Amygdala (tissue), 56 donors: ENCODE measurements around the gene PSMD14.

Experiments
- DNase-seq, 56 donors: peaks; one replicate each; lab custom pipeline; 2025; lab: John Stamatoyannopoulos, UW

Gene PSMD14

DNA sequence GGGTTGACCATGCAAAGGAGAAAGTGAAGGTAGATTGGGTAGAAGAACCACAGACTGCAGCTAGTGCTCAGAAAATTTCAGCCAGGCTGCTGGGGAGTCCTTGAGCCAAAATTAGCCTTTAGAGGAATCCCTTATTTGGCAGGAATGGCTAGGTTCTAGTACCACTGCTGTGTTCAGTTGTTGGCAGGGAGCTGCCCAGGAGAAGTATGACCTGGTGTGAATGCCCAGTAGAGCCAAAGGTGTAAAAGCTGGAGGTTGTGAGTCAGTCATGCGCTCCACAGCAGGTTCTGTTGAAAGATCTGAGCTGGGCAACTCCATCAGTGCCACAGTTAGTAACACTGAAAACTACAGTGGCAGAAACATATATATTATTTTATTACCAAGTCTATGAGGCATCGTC, 71.5 kb downstream of the PSMD14 start:
- DNase-seq, result peak in 2 of 56 donors; percentile 2 to 3

DNA sequence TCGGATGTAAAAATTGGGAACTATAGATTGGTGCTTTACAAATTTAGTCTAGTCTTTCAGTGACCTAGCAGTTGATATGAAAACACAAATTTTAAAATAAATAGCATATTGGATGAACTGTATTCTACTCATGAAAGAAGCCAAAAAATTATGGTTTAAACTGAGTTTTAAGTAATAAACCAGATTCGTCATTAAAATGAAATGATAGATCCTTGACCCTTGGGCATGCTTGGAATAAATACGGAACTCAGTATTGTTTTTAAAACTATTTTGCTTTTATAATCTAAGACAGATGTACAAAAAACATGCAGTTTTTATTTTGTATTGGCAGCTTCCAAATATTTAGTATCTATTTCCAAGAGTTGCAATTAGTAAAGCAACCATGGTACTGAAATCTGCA, 73.3 kb downstream of the PSMD14 start:
- no peak for DNase-seq

- no peak for DNase-seq
Measured at GRCh38 chr2:161382747-161383146, 74.5 kb downstream of the PSMD14 start.

DNA sequence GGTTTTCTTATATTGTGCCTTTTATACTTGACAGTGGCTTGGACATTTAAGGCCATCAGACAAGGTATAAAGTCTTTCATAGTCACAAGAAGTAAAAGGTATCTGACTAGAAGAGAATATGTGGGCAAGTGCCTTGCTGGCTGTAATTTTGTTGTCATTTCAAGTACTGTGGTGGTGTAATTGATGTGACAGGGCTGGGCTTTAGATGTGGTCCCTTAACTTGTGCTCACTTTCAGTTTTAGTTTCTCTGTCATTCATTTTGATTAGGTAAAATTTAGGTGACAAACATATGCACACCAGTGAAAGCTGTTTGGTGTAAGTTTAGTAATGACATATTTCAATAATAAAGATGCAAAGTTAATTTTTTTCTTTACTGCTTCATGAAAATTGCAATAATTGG, 76.6 kb downstream of the PSMD14 start:
- no peak for DNase-seq

DNA sequence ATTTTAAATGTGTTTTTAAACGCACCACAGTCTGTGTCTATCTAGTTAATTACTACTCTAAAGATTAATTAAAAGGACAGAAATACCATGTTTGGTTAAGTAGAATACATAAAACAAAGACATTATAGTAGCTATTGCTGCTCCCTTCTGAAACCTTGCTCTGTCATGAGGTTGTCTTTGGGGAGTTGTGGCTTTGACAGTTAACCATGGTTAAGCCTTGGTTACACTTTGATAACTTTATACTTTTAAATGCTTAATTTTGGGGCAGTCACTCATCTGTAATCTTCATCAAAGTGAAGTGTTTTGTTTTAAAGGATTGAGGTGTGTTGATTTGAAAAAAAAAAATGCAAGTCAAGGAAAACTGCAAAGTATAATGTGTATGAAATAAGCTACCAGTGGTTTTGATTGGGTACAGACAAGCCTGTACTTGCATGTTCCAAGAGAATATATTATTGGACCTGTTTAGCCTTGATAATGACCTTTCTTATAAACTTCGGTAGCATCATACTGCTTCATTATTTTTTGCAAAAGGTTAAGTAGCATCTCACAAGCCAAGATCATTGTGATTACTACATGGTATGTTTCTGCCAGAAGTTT, 78.1 kb downstream of the PSMD14 start:
- no peak for DNase-seq

- DNase-seq, result no peak
Measured at GRCh38 chr2:161388146-161388779, 80.0 kb downstream of the PSMD14 start.

GRCh38 chr2:161391737-161392506, 83.7 kb downstream of the PSMD14 start:
- DNase-seq, result no peak

- DNase-seq, result no peak
Measured at GRCh38 chr2:161400076-161400475, 91.9 kb downstream of the PSMD14 start.

DNA sequence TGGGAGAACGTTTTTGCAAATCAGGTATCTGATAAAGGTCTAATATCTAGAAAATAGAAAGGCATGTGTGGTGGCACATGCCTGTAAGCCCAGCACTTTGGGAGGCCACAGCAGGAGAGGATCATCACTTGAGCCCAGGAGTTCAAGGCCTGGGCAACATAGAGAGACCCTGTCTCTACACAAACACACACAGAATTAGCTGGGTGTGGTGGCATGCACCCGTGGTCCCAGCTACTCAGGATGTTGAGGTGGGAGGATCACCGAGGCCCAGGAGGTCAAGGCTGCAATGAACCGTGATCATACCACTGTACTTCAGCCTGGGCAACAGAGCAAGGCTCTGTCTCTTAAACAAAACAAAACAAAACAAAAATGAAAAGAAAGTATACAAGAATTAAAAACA, 94.1 kb downstream of the PSMD14 start:
- DNase-seq, result no peak

- no peak for DNase-seq
Measured at GRCh38 chr2:161406316-161406715, 98.1 kb downstream of the PSMD14 start.

- no peak for DNase-seq
Measured at GRCh38 chr2:161407597-161407996, 99.4 kb downstream of the PSMD14 start.

DNA sequence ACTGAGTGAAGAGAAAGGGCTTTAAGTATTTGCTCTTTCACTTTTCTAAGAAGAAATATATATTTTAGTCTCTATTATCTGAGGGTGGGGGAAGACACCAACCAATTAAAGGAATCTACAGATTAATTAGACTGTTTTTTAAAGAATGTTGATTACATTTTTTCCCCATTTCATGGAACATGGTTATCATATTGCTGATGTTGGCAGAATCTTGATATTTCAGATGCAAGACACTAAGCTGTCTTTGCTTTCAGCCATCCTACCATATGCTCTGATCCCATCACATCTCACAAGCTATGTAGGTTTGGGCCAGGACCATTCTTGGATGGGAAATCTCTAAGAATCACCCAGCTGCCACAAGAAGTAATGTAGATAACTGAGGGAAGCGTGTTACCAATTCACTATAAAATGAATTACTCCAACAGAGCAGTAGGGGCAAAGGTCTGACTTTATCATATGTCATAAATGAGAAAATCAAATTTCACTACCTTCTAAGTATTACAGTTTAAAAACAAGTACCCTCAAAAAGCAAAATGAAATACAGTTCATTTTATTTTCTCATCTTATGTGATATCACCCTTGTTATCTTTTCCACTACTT, 101.2 kb downstream of the PSMD14 start:
- no peak for DNase-seq

GRCh38 chr2:161412346-161412745, 104.1 kb downstream of the PSMD14 start:
- no peak for DNase-seq

DNA sequence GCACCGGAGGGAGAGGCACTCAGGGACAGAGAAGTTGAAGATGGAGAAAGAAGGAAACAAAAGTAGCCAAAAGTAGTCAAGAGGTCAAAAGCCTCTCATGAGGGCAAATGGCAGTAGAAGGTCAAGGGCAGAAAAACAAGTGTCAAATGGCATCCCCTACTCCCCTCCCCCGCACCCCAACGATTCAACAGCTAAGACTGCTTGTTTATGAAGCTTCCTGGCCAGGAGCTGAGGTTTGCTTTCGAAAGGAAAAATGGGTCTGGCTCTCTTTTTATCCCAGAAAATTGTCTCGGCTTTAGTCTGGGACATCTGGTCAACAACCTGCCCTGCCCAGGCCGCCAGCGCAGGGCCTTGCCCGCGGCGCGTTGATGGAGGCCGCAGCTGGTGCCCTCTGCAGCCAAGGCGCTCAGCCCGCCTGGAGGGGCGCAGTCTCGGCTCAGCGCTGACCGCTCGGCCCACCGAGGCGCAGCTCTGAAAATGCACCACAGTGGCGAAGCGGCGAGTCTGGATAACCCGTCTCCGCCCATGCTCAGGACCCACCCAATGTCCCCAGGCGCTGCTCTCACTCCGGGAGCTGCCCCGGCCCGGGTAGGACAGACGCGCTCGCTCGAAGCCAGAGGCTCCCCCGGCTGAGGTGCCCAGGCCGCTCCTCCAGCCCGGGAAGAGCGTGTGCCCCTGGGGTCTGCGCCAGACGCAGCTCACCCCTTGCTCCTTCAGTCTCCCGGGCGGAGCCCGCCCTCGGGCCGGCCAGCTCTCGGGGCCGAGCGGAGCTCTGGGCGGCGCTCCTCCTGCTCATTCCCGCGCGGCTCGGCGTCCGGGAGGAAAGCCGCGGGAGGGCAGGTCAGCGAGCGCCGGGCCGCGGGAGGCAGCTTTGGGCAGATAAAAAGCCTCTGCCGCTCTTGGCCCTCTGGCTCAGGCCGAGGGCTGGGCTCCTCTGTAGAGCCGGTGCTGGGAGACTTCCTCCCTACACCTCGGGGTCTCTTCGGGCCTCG, 106.1 kb downstream of the PSMD14 start:
- peak in 8 of 56 donors; percentile 27 to 52 (median 42) for DNase-seq

- DNase-seq, result no peak
Measured at GRCh38 chr2:161415034-161415986, 107.1 kb downstream of the PSMD14 start.

DNA sequence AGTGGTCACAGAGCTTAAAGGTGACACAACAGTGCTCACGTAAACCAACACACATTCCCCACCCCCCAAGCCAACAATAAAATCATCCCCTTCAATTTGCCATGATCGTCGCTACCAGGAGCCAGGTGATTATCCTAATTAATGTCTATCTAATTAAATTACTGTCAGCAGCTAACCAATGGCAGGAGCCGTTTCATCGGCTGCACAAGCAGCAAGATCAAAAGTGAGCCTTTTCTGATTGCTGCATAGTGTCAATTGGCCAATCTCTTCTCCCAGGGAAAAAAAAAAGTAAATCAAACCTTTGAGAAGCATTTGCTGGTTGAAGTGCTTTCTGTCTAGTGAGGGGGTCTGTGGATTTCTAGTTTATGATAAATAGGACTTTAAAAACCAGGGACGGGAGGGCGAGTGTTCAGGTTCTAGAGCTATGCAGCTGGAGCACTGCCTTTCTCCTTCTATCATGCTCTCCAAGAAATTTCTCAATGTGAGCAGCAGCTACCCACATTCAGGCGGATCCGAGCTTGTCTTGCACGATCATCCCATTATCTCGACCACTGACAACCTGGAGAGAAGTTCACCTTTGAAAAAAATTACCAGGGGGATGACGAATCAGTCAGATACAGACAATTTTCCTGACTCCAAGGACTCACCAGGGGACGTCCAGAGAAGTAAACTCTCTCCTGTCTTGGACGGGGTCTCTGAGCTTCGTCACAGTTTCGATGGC, 107.9 kb downstream of the PSMD14 start, which contains the start of gene TBR1:
TSS of gene TBR1 (plus strand) at position 311 of the 721 bp plus-strand sequence. CDS start at position 425, 114 bp downstream.
- DNase-seq, result peak in 7 of 56 donors; percentile 8 to 58 (median 24)

DNA sequence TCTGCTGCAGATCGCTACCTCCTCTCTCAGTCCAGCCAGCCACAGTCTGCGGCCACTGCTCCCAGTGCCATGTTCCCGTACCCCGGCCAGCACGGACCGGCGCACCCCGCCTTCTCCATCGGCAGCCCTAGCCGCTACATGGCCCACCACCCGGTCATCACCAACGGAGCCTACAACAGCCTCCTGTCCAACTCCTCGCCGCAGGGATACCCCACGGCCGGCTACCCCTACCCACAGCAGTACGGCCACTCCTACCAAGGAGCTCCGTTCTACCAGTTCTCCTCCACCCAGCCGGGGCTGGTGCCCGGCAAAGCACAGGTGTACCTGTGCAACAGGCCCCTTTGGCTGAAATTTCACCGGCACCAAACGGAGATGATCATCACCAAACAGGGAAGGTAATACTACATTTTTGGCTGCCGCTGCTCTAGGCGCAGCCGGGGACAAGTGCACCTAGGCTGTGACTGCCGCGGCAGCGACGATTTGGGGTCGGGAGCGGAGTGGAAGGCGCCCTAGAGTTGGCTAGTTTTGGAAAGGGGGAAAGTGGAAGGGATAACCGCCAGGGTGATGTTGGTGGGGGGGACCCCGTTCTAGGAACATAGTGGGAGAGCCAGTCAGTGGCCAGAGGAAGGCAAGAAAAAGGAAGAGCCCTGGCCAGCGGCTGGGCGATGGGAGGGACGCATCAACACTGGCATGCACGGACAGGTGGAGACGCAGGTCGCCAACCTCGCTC, 108.6 kb downstream of the PSMD14 start:
- peak in 2 of 56 donors; percentile 8 to 14 for DNase-seq
